Endothelial cell of umbilical vein (primary cell): Measurements from ENCODE around the gene ATP6V0D1. TPM values are rescaled to one million over a fixed set of nuclear protein-coding genes. Genes with fewer than 3 reads are reported as not detected.
A peak's percentile ranks its signal among the peaks of the same experiment; 100 is the strongest.

Source experiments
- BruUV-seq: library from RNA; stranded (reverse); fragments of 400-500 nt; replicated peaks from 2 replicates; lab custom pipeline; 2021; lab: Mats Ljungman, UMichigan
- CTCF ChIA-PET: fragments of 300-600, 350-600 bp; sonication (Branson Sonifier 250); formaldehyde crosslinking; loops from one replicate; lab custom pipeline; 2021; ENCODE audit warnings: antibody characterized with exemption, inconsistent platforms; lab: Charles Lee
- POLR2A ChIA-PET: fragments of 300-600, 350-600 bp; sonication (Branson Sonifier 250); formaldehyde crosslinking; loops from one replicate; lab custom pipeline; 2021; ENCODE audit warnings: antibody characterized with exemption, inconsistent platforms; lab: Charles Lee
- DNase-seq: peaks from one replicate; pipeline ENCODE4 v3.0.0-alpha.2; 2011; ENCODE audit warnings: low read depth, low spot score
- FAIRE-seq: peaks from 2 replicates; lab custom pipeline; 2011; peaks lifted over from hg19 to GRCh38; lab: Jason Lieb, UNC
- H2AFZ ChIP-seq: 2 replicates; pipeline ENCODE4 v1.6.0; 2012; ENCODE audit warnings: low read depth, low read length, control low read depth, inconsistent platforms
- H3K27ac ChIP-seq: 2 replicates; pipeline ENCODE4 v1.5.1; 2011; ENCODE audit warnings: low read depth, mild to moderate bottlenecking, control low read depth, low read length, moderate library complexity; ENCODE audit not compliant: insufficient read depth
- H3K27me3 ChIP-seq, 2 experiments: 2 replicates each; pipeline versions ENCODE4 v1.6.0 to v1.6.1; 2011; ENCODE audit warnings: low read length in 2 of 2, mixed read lengths in 1 of 2; ENCODE audit not compliant: control insufficient read depth in 2 of 2, insufficient read depth in 2 of 2
- H3K36me3 ChIP-seq, 2 experiments: 2 replicates in 1 of 2; 3 replicates in 1 of 2; pipeline ENCODE4 v1.5.1; 2011; ENCODE audit warnings: low read length in 2 of 2, mild to moderate bottlenecking in 1 of 2, moderate library complexity in 1 of 2; ENCODE audit not compliant: control insufficient read depth in 2 of 2, insufficient read depth in 2 of 2; ENCODE audit errors: extremely low read depth in 1 of 2
- H3K4me1 ChIP-seq: 3 replicates; pipeline ENCODE4 v1.5.1; 2011; ENCODE audit warnings: mild to moderate bottlenecking, low read length; ENCODE audit not compliant: control insufficient read depth, insufficient read depth; ENCODE audit errors: extremely low read depth
- H3K4me2 ChIP-seq: 2 replicates; pipeline ENCODE4 v1.6.1; 2011; ENCODE audit warnings: low read length, control low read depth, mixed read lengths; ENCODE audit not compliant: insufficient read depth
- H3K4me3 ChIP-seq, 3 experiments: fragments of 200-600 bp in 1 of 3; sonication (generic), shearing (Covaris generic) in 1 of 3; replicated peaks in 1 of 3; 2 replicates each; pipeline ENCODE4 v1.5.1; 2011 to 2016; ENCODE audit warnings: control low read depth in 3 of 3, low read length in 3 of 3, mild to moderate bottlenecking in 2 of 3, inconsistent platforms in 1 of 3, low read depth in 1 of 3, moderate library complexity in 1 of 3; ENCODE audit not compliant: insufficient read depth in 1 of 3
- H3K79me2 ChIP-seq: 2 replicates; pipeline ENCODE4 v1.6.0; 2012; ENCODE audit warnings: low read length, inconsistent platforms; ENCODE audit not compliant: control insufficient read depth, insufficient read depth
- H3K9ac ChIP-seq: replicated peaks from 2 replicates; pipeline ENCODE3; 2011; ENCODE audit warnings: low read length, control low read depth; ENCODE audit not compliant: insufficient read depth; ENCODE audit errors: extremely low read depth
- H3K9me1 ChIP-seq: replicated peaks from 3 replicates; pipeline ENCODE4 v1.6.0; 2011; ENCODE audit warnings: mild to moderate bottlenecking, low read length; ENCODE audit not compliant: control insufficient read depth, insufficient read depth; ENCODE audit errors: extremely low read depth
- H3K9me3 ChIP-seq: replicated peaks from 2 replicates; pipeline ENCODE4 v1.5.1; 2012; ENCODE audit warnings: low read length, inconsistent platforms; ENCODE audit not compliant: control insufficient read depth, insufficient read depth
- H4K20me1 ChIP-seq: replicated peaks from 2 replicates; pipeline ENCODE3; 2011; ENCODE audit warnings: mild to moderate bottlenecking, low read length; ENCODE audit not compliant: control insufficient read depth, insufficient read depth; ENCODE audit errors: extremely low read depth
- CTCF ChIP-seq, 2 donors: IDR thresholded peaks; 1 replicate in 1 of 2; 2 replicates in 1 of 2; pipeline ENCODE4 v1.5.1; 2011; ENCODE audit warnings: low read length in 2 of 2, mild to moderate bottlenecking in 2 of 2, moderate library complexity in 2 of 2, control low read depth in 1 of 2, inconsistent platforms in 1 of 2, low read depth in 1 of 2; ENCODE audit not compliant: insufficient read depth in 1 of 2; ENCODE audit errors: extremely low read depth in 1 of 2
- EZH2 ChIP-seq: IDR thresholded peaks from 2 replicates; pipeline ENCODE4 v1.6.1; 2012; ENCODE audit warnings: borderline replicate concordance, low read depth, mild to moderate bottlenecking, moderate library complexity, low read length, inconsistent platforms; ENCODE audit not compliant: severe bottlenecking
- FOS ChIP-seq: IDR thresholded peaks from 2 replicates; pipeline ENCODE4 v1.6.1; 2011; ENCODE audit warnings: mild to moderate bottlenecking, low read length, moderate library complexity, borderline replicate concordance; ENCODE audit not compliant: insufficient read depth
- GATA2 ChIP-seq: IDR thresholded peaks from 2 replicates; pipeline ENCODE4 v1.7.0; 2011; ENCODE audit warnings: low read depth, mild to moderate bottlenecking, moderate library complexity, mixed read lengths, low read length; ENCODE audit not compliant: insufficient read length, insufficient read depth
- JUN ChIP-seq: IDR thresholded peaks from 2 replicates; pipeline ENCODE4 v1.6.1; 2011; ENCODE audit warnings: borderline replicate concordance, low read depth; ENCODE audit not compliant: insufficient read length, insufficient read depth
- MAX ChIP-seq: IDR thresholded peaks from 2 replicates; pipeline ENCODE4 v1.6.1; 2011; ENCODE audit not compliant: insufficient read depth, insufficient read length
- MYC ChIP-seq: IDR thresholded peaks from one replicate; pipeline ENCODE4 v1.6.1; 2011; ENCODE audit warnings: mild to moderate bottlenecking, low read depth, low read length
- POLR2A ChIP-seq: IDR thresholded peaks from 2 replicates; pipeline ENCODE4 v1.6.1; 2012; ENCODE audit warnings: low read depth, mild to moderate bottlenecking, control low read depth, low read length
- POLR2AphosphoS5 ChIP-seq: IDR thresholded peaks from 2 replicates; pipeline ENCODE4 v1.6.1; 2012; ENCODE audit warnings: low read depth, mild to moderate bottlenecking, control low read depth, low read length, moderate library complexity; ENCODE audit not compliant: insufficient read depth
- dilution Hi-C: fragments of 300-500 bp; cut with MboI; formaldehyde crosslinking; loops from one replicate; pipeline ENCODE4 v1.15.0; 2019; ENCODE audit warnings: low sequenced_read_pairs; ENCODE audit not compliant: extremely low pct_ligation_motif_present
- intact Hi-C: fragments of 100-400 bp; cut with micrococcal nuclease; formaldehyde crosslinking; loops from one replicate; pipeline ENCODE4 v1.10.0; 2022
- polyA plus RNA-seq, 4 experiments: library from polyadenylated mRNA; depleted of rRNA in 3 of 4; stranded (reverse) in 3 of 4; unstranded in 1 of 4; fragments of >200 nt; gene quantifications; 2 replicates each; pipeline versions ENCODE4 v1.2.1 to v1.2.3, GENCODE V29; 2011 to 2012; ENCODE audit warnings: missing spikeins in 1 of 4
- total RNA-seq: library from RNA; stranded (reverse); gene quantifications from 2 replicates; pipeline ENCODE4 v1.2.3, GENCODE V29; 2021

ATP6V0D1 gene
- total and polyA plus RNA-seq, 2 donors (not counting 3 experiments of a cell fraction or from before 2014, with no cell fraction given) = 82.8 to 232 TPM

GRCh38 chr16:67516296-67517154 lies 35.6 kb upstream of the ATP6V0D1 start:
- H3K36me3 ChIP-seq = no peaks in the 10 kb centered on the region
- ChIA-PET CTCF (interaction anchor here (1.4 to 10.0 kb wide), 6 partner anchors 11 to 89 kb away, joined by 5 to 247 read pairs (median 24); partner anchors contain the start of genes AGRP and ATP6V0D1), POLR2A (no interaction called here)
- H3K9me1 ChIP-seq = no peaks in the 10 kb centered on the region
- H2AFZ ChIP-seq = no peak overlapping the region
- H3K27me3 ChIP-seq = no peaks in the 10 kb centered on the region
- no peaks in the 10 kb centered on the region for H4K20me1 ChIP-seq
- H3K27ac ChIP-seq = peak overlapping the region; percentile 25
- no TSS peak for BruUV-seq
- dilution Hi-C loops = no loop called here
- FAIRE-seq (peak; percentile 92), DNase-seq (peak; percentile 67)
- H3K4me3 ChIP-seq = no peak overlapping the region
- H3K9ac ChIP-seq = peak overlapping the region; percentile 4
- no peaks in the 10 kb centered on the region for H3K9me3 ChIP-seq
- peaks cover 13% of the 10 kb centered on the region for H3K4me1 ChIP-seq
- intact Hi-C loops = no loop called here
- TF ChIP-seq CTCF (IDR thresholded peaks at IDR 0.05; ENCODE audit: extremely low read depth in 1 of 2, insufficient read depth in 1 of 2, low read depth in 1 of 2, low read length in 2 of 2) (no peak), GATA2 (no peak), JUN (peak; percentile 81), FOS (peak; percentile 82), POLR2A (no peak), POLR2AphosphoS5 (no peak), MAX (no peak), EZH2 (no peak), MYC (no peak)
- H3K4me2 ChIP-seq = peak overlapping the region; percentile 32
- no peaks in the 10 kb centered on the region for H3K79me2 ChIP-seq
